ENCODE data around the gene IGFBP3. TPM values are rescaled to one million over a fixed set of nuclear protein-coding genes. Genes with fewer than 3 reads are reported as not detected.

Gene IGFBP3
- total RNA-seq, 4 donors from 2014 or later: 43.4 to 167 (median 103) TPM

- no peaks in the 10 kb centered on the region for H3K4me1 ChIP-seq
- TF ChIP-seq POLR2AphosphoS5 (IDR thresholded peaks at IDR 0.05) (no peak), CTCF (IDR thresholded peaks at IDR 0.05) (no peak), EP300 (IDR thresholded peaks at IDR 0.05) (no peak), POLR2A (IDR thresholded peaks at IDR 0.05) (no peak)
- peaks cover 0 to 19% (median 0%) of the 10 kb centered on the region in 3 donors for H3K9me3 ChIP-seq
- WGBS, 2 donors (ENCODE audit: low coverage in 1 of 2): 54 to 72% methylated on average over 5 to 10 of the region's 12 CpGs
- no peak overlapping the region for H3K4me3 ChIP-seq
- ATAC-seq: no peak
- H3K27ac ChIP-seq: no peak overlapping the region
- peaks cover 33% of the 10 kb centered on the region for H3K27me3 ChIP-seq
- H3K36me3 ChIP-seq: no peaks in the 10 kb centered on the region
These were observed 39.2 kb downstream of the IGFBP3 start for GRCh38 chr7:45881759-45882464.

GRCh38 chr7:45881280-45881758 lies 39.8 kb downstream of the IGFBP3 start:
- ATAC-seq: no peak
- Histone ChIP-seq H3K27ac (no peak overlapping the region), H3K4me3 (no peak overlapping the region), H3K4me1 (no peaks in the 10 kb centered on the region), H3K27me3 (peaks cover 27% of the 10 kb centered on the region), H3K9me3 (peaks cover 0 to 19% (median 0%) of the 10 kb centered on the region in 3 donors), H3K36me3 (no peaks in the 10 kb centered on the region)
- TF ChIP-seq POLR2AphosphoS5 (IDR thresholded peaks at IDR 0.05): no peak
- TF ChIP-seq CTCF (IDR thresholded peaks at IDR 0.05): no peak
- no peak for TF ChIP-seq POLR2A (IDR thresholded peaks at IDR 0.05)
- 90 to 100% methylated on average over 3 to 6 of the region's 9 CpGs for WGBS, 2 donors (ENCODE audit: low coverage in 1 of 2)

GRCh38 chr7:45880433-45880860 lies 40.6 kb downstream of the IGFBP3 start:
- TF ChIP-seq POLR2AphosphoS5 (IDR thresholded peaks at IDR 0.05): no peak
- TF ChIP-seq EP300 (IDR thresholded peaks at IDR 0.05): no peak
- TF ChIP-seq CTCF (IDR thresholded peaks at IDR 0.05): no peak
- no peak for TF ChIP-seq POLR2A (IDR thresholded peaks at IDR 0.05)
- Histone ChIP-seq H3K4me1 (no peaks in the 10 kb centered on the region), H3K4me3 (no peak overlapping the region), H3K27ac (no peak overlapping the region), H3K27me3 (peaks cover 19% of the 10 kb centered on the region), H3K36me3 (no peaks in the 10 kb centered on the region), H3K9me3 (peaks cover 0 to 19% (median 0%) of the 10 kb centered on the region in 3 donors)
- 94% methylated on average over 3 of the region's 7 CpGs; no CpG with 5 or more reads in 1 of the 2 donors for WGBS, 2 donors (ENCODE audit: low coverage in 1 of 2)
- ATAC-seq: no peak

GRCh38 chr7:45878457-45879144 lies 42.5 kb downstream of the IGFBP3 start:
- no peak overlapping the region for H3K4me3 ChIP-seq
- no peak for ATAC-seq
- TF ChIP-seq POLR2A (IDR thresholded peaks at IDR 0.05): no peak
- no peak for TF ChIP-seq CTCF (IDR thresholded peaks at IDR 0.05)
- TF ChIP-seq EP300 (IDR thresholded peaks at IDR 0.05): no peak
- no peak for TF ChIP-seq POLR2AphosphoS5 (IDR thresholded peaks at IDR 0.05)
- H3K4me1 ChIP-seq: no peaks in the 10 kb centered on the region
- H3K27ac ChIP-seq: no peak overlapping the region
- peaks cover 0 to 19% (median 0%) of the 10 kb centered on the region in 3 donors for H3K9me3 ChIP-seq
- H3K36me3 ChIP-seq: no peaks in the 10 kb centered on the region
- H3K27me3 ChIP-seq: peaks cover 4% of the 10 kb centered on the region
- 0 to 37% methylated on average over 1 to 2 of the region's 3 CpGs for WGBS, 2 donors (ENCODE audit: low coverage in 1 of 2)

Data from gastroesophageal sphincter (tissue), 4 donors.